HG02852 (cell line): ENCODE results near the gene SERF1B.
"Not testable (repeated sequence)": the region's sequence is repeated elsewhere in the genome, so short reads cannot be mapped to it uniquely, and the experiment has no call there.

Experiments used
- ATAC-seq: cut with Tn5 transposase; IDR thresholded peaks from one replicate; pipeline ENCODE4 v1.9.1; 2021; ENCODE audit warnings: mild to moderate bottlenecking, moderate library complexity; ENCODE audit not compliant: unreplicated experiment

SERF1B gene

DNA sequence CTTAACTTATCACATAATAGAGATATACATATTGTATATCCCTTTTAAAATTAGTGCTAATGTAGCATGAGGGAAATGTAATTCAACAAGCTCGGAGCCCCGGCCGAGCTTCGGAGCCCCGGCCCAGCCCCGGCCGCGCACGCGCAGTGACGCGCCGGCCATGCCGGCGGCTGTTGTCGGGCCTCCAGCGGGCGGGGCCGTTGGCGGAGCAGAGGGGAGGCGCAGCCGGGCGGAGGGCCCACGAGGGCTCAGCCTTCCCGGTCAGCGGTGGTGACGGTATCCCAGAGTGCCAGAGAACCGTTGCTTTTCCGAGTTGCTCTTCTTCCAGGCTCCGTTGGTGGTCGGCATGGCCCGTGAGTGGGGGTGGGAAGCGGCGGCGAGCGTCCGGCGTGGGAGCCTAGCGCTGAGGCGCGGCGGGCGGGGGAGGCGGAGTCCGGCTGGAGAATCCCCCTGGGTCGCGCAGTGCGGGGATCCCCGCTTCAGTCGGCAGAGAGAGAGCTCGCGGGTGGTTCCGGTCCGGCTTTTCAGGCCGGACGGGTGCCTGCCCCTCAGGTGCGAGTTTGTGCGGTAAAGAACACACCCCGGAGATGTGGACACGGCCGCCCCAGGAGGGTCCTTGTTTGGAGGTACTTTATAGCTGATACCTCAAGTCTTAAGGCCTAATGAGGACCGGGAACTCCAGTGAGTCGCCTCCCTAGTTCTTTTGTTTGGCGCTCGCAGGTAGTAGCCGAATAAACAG is at the start of gene SERF1B:
Gene SERF1B, plus strand, starts transcription at position 146 of the 739 bp plus-strand sequence. Its CDS starts 201 bp downstream, at position 347.
- peak; percentile 90 for ATAC-seq

DNA sequence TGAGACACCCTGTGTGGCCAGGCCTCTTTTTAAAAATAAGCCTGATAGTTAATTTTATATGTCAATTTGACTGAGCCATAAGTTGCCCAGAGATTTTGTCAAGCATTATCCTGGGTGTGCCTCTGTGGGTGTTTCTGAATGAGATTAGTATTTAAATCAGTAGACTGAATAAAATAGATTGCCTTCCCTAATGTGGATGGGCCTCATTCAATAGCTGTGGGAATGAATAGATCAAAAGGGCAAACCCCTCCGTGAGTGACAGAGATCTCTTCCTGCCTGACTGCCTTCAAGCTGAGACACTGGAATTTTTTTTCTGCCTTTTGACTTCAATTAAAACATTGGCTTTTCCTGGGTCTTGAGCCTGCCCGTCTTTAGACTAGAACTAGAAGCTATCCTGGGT is 33.3 kb upstream of the SERF1B start:
- ATAC-seq: not testable (repeated sequence)

DNA sequence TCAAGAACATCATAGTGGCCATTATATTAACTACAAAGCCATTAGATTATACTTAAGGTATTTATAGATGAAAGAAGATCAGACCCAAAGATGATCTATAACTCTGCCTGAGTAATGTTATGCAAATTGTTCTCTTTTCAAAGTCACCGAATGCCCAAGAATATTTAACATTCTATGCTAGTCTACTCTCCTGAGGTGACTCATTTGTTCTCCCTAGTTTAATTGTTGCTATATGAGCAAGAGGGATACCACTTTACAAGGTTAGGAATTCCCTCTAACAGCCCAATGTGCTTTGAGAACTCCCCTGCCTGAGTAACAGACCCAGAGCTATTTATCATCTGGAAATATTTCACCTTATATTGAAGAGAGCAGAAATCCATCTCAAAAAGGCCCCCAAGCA is 29.5 kb upstream of the SERF1B start:
- not testable (repeated sequence) for ATAC-seq

DNA sequence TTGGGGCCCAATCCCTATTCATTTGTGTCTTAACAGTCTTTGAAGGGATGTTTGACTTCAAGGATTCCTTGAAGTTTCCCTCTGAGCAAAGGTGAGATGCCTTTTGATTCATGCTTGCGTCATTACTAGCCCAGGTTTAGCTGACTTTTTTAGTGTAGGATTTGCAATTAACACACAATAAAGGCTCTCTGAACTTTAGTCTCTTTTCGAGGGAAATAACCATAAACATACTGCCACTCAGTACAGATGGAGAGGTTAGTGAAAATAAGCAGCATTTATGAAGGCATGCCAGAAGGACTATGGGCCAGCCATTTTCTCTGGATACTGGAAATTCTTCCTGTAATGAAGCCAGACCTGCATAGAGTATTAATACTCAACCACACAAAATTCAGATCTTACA is 4.4 kb upstream of the SERF1B start:
- not testable (repeated sequence) for ATAC-seq

DNA sequence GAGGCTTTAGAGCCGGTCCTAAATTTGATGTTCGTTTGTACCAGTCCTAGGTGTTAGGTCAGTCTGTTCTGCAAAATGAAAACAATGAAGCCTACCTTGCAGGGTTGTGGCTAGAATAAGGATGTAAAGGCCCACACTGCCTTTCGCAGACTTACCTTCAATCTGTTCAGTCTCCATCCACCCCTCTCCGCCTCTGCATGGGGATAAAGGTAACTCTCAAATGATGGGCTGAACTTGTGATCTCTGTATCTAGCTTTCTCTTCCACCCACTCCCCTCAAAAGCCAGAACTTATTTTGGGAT is 744 bp downstream of the SERF1B start:
- peak; percentile 29 for ATAC-seq

DNA sequence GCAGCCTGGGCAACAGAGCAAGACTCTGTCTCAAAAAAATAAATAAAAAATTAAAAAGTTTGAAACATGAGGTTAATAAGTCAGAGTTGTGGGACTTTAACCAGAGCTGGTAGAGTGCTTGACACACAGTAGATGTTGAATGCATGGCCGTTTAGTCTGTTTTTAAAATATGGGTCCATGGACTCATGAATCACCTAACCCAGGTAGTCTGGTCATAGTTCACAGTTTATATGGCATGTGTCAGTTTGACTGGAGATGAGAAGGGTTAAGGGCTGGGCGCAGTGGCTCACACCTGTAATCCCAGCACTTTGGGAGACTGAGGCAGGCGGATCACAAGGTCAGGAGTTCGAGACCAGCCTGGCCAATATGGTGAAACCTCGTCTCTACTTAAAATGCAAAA is 6.2 kb downstream of the SERF1B start:
- not testable (repeated sequence) for ATAC-seq

DNA sequence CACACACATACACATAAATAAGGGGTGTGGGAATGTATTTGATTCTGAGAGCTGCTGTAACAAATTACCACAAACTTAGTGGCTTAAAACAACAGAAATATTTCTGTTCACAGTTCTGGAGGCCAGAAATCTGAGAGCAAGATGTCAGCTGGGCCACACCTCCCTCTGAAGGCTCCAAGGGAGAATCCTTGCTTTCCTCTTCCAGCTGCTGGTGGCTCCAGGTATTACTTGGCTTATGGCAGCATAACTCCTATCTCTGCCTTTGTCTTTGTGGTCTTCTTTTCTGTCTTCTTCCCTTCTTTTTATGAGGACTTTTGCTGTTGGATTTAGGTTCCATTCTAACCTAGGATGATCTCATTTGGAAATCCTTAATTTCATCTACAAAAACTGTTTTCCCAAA is 16.4 kb downstream of the SERF1B start:
- not testable (repeated sequence) for ATAC-seq

DNA sequence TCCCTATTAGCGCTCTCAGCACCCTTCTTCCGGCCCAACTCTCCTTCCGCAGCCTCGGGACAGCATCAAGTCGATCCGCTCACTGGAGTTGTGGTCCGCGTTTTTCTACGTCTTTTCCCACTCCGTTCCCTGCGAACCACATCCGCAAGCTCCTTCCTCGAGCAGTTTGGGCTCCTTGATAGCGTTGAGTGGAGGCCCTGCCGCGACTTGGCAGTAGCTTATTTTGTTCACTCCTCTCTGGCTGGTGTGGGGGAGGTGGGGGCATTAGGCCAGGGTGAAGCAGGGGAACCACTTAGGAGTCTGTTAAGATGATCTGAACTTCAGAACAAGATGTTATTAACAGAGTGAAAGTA is 24.7 kb downstream of the SERF1B start:
- peak; percentile 53 for ATAC-seq

DNA sequence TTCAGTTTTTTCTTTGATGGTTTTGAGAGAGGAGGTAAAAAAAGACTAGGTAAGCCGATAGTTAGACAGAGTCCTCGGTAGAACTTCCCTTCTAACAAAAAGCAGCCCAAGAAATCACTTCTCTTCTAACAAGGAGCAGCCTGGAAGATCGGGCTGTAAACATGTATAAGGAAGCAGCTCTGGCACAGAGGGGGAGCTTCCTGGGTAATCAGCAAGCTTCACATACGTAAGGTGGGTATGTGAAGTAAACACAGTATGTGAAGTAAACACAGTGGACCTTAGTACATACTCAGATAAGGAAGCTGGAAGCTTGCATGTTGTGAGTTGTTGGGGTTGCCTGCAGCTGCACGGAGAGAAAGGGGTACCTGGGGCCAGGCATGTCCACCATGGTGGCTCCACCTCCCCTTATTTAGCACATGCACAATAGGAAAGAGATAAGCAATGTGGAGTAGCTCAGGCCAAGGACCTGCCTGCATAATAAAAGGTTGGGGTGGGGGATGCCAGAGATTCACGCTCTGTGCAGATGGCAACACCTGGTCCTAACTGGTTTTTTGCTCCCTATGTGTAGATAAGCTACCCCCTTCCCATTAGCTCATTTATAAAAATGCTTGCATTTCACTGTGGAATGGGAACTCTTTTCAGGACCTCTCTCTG is 31.4 kb downstream of the SERF1B start:
- ATAC-seq: not testable (repeated sequence)

DNA sequence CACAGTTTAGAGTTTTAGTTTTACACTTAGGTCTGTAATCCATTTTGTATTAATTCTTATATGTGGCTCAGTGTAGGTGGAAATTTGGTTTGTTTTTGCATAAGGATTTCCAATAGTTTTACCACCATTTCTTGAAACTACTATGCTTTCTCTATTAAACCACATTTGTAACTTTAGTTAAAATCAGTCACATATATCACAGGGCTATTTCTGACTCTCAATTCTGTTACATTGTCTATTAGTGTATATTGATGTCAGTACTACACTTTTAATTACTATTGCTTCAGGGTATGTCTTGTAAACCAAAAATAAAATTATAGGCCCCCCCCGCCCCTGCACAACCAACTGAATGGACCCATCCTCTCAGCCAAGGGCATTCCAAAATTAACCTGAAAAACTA is 32.1 kb downstream of the SERF1B start:
- ATAC-seq: not testable (repeated sequence)

DNA sequence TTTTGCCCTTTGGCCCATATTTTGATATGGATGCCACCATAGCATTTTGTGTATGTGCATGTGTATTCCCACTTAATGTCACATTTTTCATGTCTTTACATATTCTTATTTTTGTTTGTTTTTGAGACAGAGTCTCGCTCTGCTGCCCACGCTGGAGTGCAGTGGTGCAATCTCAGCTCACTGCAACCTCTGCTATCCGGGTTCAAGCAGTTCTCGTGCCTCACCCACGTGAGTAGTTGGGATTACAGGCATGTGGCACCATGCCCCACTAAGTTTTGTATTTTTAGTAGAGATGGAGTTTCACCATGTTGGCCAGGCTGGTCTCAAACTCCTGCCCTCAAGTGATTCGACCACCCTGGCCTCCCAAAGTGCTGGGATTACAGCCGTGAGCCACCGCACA is 52.6 kb downstream of the SERF1B start:
- ATAC-seq: not testable (repeated sequence)

DNA sequence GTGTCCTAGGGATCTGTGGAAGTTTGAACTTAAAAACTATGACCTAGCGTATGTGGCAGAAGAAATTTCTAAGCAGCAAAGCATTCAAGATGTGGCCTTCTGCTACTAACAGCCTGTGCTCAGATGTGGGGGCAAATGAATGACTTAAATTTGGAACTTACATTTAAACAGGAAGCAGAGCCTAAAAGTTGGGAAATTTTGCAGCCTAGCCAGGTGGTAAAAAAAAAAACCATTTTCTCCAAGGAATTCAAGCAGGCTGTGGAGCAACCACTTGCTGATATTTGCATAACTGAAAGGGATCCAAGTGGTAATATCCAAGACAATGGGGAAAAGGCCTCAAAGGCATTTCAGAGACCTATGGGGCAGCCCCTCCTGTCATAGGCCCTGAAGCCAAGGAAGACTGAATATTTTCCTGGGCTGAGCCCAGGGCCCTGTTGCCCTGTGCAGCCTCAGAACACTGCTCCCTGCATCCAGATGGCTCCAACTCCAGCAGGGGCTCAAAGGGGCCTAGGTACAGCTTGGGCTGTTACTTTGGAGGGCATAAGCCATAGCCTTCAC is 63.9 kb downstream of the SERF1B start:
- ATAC-seq: not testable (repeated sequence)

DNA sequence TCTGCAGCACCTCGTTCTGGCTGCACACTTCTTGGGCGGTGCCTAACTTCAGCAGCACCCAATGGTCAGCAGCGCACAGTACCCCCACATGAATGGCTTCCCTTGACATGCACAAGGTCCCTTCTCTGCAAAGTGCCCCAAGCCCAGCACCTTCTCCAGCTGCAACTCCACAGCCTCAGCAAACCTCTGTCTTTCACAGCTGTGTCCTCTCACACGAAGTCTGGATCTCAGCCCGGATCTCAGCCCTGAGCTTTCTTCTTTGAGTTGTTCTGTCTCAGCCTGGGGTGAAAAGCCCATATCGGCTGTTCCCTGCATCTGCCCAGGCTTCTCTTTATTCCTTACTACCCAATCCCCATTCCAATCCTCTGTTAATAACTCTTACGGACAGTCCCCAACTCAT is 66.7 kb downstream of the SERF1B start:
- ATAC-seq: not testable (repeated sequence)
